Measurements from ENCODE around the gene WNT2.
A peak's percentile ranks its signal among the peaks of the same experiment; 100 is the strongest.
"Not testable (repeated sequence)": the region's sequence is repeated elsewhere in the genome, so short reads cannot be mapped to it uniquely, and the experiment has no call there.

Gene WNT2

DNA sequence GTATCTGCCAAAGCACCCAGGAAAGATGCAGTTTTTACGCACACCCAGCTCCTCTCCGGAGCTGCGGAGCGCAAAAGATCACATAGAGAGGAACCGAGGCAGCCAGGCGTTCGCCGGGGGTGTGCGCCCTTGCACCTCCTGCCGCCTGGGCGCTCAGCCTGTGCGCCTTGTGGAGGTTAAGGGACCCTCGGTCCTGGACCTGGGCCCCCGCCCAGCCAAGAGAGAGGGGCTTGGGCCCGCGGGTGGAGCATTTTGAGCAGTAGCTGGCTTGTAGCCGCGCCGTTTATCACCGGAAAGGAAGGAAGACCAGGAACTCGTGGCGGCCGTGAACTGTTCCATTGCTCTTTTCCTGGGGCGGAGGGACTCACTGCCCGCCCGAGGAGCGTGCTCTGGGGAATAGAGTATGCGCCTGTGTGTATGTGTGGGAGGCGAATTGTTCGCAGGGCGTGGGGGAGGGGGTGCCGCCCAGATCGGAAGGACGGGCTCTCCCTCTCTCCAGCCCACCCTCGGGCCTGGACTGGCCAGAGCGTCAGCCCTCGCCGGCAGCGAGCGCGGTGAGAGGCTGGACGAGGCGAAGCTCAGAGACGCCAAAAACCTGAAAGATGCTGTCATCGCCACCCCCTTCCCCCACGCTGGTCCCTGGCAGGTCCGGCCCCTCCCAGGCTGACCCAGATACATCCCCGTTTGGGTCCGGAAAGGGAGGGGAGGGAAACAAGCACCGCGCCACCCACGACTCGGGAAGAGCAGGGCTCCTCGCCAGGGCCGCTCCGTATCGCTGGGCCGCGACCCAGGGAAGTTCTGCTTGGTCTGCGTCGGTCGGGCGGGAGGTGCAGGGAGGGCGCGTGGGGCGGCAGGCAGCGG, 1.2 kb upstream of the WNT2 start:
- no peak for DNase-seq
- no peak for TF ChIP-seq POLR2A (IDR thresholded peaks at IDR 0.05; ENCODE audit: low read length)
- no peak for TF ChIP-seq GATA1 (IDR thresholded peaks at IDR 0.05; ENCODE audit: low read depth, low read length)

GRCh38 chr7:117323305-117323850, 520 bp upstream of the WNT2 start:
- peak; percentile 12 to 17 for DNase-seq

GRCh38 chr7:117320523-117320922, 2.3 kb downstream of the WNT2 start:
- no peak for DNase-seq
- TF ChIP-seq POLR2A (IDR thresholded peaks at IDR 0.05; ENCODE audit: low read length): no peak
- TF ChIP-seq GATA1 (IDR thresholded peaks at IDR 0.05; ENCODE audit: low read depth, low read length): no peak

More at GRCh38 chr7:117323305-117323850, 520 bp upstream of the WNT2 start:
- no peak for TF ChIP-seq GATA1 (IDR thresholded peaks at IDR 0.05; ENCODE audit: low read depth, low read length)
- no peak for TF ChIP-seq POLR2A (IDR thresholded peaks at IDR 0.05; ENCODE audit: low read length)

- TF ChIP-seq POLR2A (IDR thresholded peaks at IDR 0.05; ENCODE audit: low read length) (no peak), GATA1 (IDR thresholded peaks at IDR 0.05; ENCODE audit: low read depth, low read length) (no peak)
- no peak for DNase-seq
Measured at GRCh38 chr7:117319181-117319580, 3.7 kb downstream of the WNT2 start.

GRCh38 chr7:117313582-117313981, 9.3 kb downstream of the WNT2 start:
- no peak for TF ChIP-seq POLR2A (IDR thresholded peaks at IDR 0.05; ENCODE audit: low read length)
- TF ChIP-seq GATA1 (IDR thresholded peaks at IDR 0.05; ENCODE audit: low read depth, low read length): no peak
- DNase-seq: no peak

DNA sequence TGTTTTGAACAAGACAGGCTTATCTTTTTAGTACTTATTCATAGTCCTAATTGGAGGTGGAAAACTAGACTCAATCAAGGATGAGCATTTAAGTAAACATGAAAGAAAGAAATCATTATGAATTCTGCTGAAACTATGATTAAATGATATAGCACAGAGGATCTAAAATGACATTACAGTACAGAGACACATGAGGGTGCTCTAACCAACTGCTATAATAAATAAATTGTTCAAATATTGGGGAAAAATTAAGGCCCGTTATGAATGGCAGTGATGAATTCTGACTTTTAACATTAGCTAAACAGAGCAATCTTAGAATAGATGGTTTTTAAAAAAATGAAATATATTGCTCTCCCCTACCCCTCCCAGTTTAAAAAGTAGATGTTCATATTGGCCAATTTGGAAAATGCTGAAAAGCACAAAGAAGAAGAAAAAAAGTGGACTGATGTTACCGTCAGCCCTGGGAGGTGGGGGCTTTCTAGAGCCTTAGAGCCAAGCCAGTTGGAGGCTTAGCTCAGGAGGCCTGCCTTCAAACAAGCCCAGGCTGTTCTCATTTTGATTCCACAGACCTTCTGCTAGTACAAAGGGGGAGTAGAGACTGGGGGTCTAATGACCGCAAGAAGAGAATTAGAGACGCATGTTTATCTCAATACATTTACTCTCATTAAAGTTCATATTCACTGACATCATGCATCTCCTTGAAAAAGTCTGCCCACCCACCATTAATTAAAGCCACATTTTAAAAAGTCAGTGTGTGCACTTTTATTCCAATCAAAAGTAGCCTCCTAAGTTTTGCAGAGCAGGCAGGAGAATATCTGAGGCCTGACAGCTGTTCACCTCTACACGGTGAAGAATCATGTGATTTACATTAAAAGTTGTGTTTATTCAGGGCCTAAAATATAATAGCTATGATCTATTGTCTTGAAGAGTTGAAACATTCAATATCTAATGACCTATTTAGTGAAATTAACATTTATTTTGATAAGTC, 10.0 kb downstream of the WNT2 start:
- TF ChIP-seq GATA1 (IDR thresholded peaks at IDR 0.05; ENCODE audit: low read depth, low read length) (no peak), POLR2A (IDR thresholded peaks at IDR 0.05; ENCODE audit: low read length) (no peak)
- no peak for DNase-seq

DNA sequence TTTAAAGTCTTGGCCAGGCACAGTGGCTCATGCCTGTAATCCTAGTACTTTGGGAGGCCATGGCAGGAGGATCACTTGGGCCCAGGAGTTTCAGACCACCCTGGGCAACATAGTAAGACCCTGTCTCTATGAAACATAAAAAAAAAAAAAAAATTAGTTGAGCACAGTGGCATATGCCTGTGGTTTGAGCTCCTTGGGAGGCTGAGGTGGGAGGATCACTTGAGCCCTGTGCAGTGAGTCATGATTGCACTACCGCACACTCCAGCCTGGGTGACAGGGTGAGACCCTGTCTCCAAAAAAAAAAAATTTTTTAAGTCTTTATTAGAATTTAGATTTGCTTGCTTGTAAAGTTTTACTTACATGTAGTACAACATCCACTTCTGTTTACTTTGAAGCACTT, 14.0 kb downstream of the WNT2 start:
- TF ChIP-seq POLR2A (IDR thresholded peaks at IDR 0.05; ENCODE audit: low read length) (no peak), GATA1 (IDR thresholded peaks at IDR 0.05; ENCODE audit: low read depth, low read length) (no peak)
- DNase-seq: no peak

- DNase-seq: no peak
- TF ChIP-seq GATA1 (IDR thresholded peaks at IDR 0.05; ENCODE audit: low read depth, low read length) (no peak), POLR2A (IDR thresholded peaks at IDR 0.05; ENCODE audit: low read length) (no peak)
Measured at GRCh38 chr7:117302396-117302795, 20.5 kb downstream of the WNT2 start.

- not testable (repeated sequence) for DNase-seq
Measured at GRCh38 chr7:117300506-117300905, 22.4 kb downstream of the WNT2 start.

DNA sequence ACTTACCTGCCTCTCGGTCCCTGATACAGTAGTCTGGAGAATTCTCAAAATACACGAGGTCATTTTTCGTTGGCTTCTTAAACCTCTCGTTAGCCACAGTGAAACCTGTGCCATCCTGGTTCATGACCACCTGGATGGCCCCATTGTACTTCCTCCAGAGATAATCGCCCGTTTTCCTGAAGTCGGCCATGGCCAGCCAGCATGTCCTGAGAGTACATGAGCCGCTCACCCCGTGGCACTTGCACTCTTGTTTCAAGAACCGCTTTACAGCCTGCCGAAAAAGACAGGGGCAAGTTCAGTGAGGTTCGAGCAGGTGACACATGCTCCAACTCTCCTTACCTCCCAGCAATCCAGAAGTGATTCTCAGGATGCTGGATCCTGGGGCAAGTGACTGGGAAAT, 25.3 kb downstream of the WNT2 start:
- no peak for DNase-seq
- no peak for TF ChIP-seq POLR2A (IDR thresholded peaks at IDR 0.05; ENCODE audit: low read length)

DNA sequence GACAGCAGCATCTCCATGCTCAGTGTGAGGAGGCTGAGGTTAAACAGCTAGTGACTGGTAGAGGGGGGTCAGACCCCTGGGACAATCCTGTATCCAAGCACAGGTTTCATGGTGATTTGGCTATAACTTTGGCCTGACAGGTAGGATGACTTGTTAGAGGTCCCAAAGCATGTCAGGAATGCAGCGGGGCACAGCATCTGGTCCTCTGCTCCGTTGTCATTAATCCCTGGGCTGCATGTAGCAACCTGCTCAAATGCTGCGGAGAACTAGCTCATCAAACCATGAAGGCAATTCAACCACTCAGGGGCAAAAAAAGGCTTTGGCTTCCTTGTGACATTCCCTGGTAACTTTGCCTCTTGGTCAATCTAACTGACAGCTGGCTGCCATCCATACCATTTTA, 26.8 kb downstream of the WNT2 start:
- TF ChIP-seq POLR2A (IDR thresholded peaks at IDR 0.05; ENCODE audit: low read length) (no peak), GATA1 (IDR thresholded peaks at IDR 0.05; ENCODE audit: low read depth, low read length) (no peak)
- no peak for DNase-seq

GRCh38 chr7:117285826-117286225, 37.0 kb downstream of the WNT2 start:
- DNase-seq: no peak
- TF ChIP-seq GATA1 (IDR thresholded peaks at IDR 0.05; ENCODE audit: low read depth, low read length) (no peak), POLR2A (IDR thresholded peaks at IDR 0.05; ENCODE audit: low read length) (no peak)

- TF ChIP-seq GATA1 (IDR thresholded peaks at IDR 0.05; ENCODE audit: low read depth, low read length) (no peak), POLR2A (IDR thresholded peaks at IDR 0.05; ENCODE audit: low read length) (no peak)
- DNase-seq: no peak
Measured at GRCh38 chr7:117284692-117285091, 38.2 kb downstream of the WNT2 start.

DNA sequence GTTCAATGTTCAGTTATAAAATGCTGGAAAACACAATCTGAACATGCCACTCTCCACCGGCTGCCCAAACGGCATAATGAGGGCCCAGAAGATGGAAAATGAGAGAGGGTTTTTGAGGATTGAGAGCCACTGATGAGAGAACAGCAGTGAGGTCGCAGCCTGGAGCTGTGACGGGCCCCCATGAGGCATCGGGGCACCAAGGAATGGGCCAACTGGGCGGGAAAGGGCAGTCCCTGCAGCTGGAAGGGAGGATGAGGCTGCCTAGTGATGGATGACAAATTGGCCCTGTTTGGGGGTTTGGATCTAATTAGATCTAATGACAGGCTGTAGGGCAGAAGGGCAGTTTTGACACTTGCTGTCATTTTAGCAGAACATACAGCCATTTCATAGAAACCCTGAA, 39.1 kb downstream of the WNT2 start:
- DNase-seq: no peak
- TF ChIP-seq GATA1 (IDR thresholded peaks at IDR 0.05; ENCODE audit: low read depth, low read length) (no peak), POLR2A (IDR thresholded peaks at IDR 0.05; ENCODE audit: low read length) (no peak)
